ENCODE measurements around the gene ZNF616.

- no peak for TF ChIP-seq HDGF (IDR thresholded peaks at IDR 0.05; ENCODE audit: borderline replicate concordance)
- TF ChIP-seq FOXA1 (IDR thresholded peaks at IDR 0.05), result no peak
- no peak for TF ChIP-seq ARNT (IDR thresholded peaks at IDR 0.05)
- no peak for TF ChIP-seq FOXK2 (IDR thresholded peaks at IDR 0.05)
- no peak for TF ChIP-seq SUZ12 (IDR thresholded peaks at IDR 0.05)
- no peak for TF ChIP-seq NFRKB (IDR thresholded peaks at IDR 0.05)
These were observed 16.0 kb upstream of the ZNF616 start for GRCh38 chr19:52155596-52156359.

Data from HEK293T (cell line).